Activated CD4-positive, alpha-beta T cell treated with anti-CD3 and anti-CD28 coated beads, Interleukin-2, amount 10 ng/mL, durations not matched to agents 7 days and 5 days (primary cell): ENCODE results near the gene MYO1E. TPM values are rescaled to one million over a fixed set of nuclear protein-coding genes. Genes with fewer than 3 reads are reported as not detected.

ENCODE experiments used
- CTCF ChIA-PET: fragments of 350-600 bp; sonication (Branson Sonifier 250); formaldehyde crosslinking; loops from one replicate; lab custom pipeline; 2021; ENCODE audit warnings: antibody characterized with exemption; lab: Charles Lee
- POLR2A ChIA-PET: fragments of 350-600 bp; sonication (Branson Sonifier 250); formaldehyde crosslinking; loops from one replicate; lab custom pipeline; 2021; ENCODE audit warnings: antibody characterized with exemption; lab: Charles Lee
- DNase-seq: peaks from one replicate; pipeline ENCODE4 v3.0.0-alpha.2; 2020
- H3K27ac Mint-ChIP-seq: one replicate; pipeline ENCODE4 v1.8.0; 2021; ENCODE audit warnings: mild to moderate bottlenecking, moderate library complexity, mixed read lengths
- H3K27me3 Mint-ChIP-seq: one replicate; pipeline ENCODE4 v1.8.0; 2021; ENCODE audit warnings: mixed read lengths
- H3K36me3 Mint-ChIP-seq: one replicate; pipeline ENCODE4 v1.8.0; 2021; ENCODE audit warnings: low read depth, mixed read lengths
- H3K4me1 Mint-ChIP-seq: one replicate; pipeline ENCODE4 v1.8.0; 2021; ENCODE audit warnings: mixed read lengths
- H3K4me3 Mint-ChIP-seq: one replicate; pipeline ENCODE4 v1.8.0; 2021; ENCODE audit warnings: mild to moderate bottlenecking, moderate library complexity, mixed read lengths
- H3K9me3 Mint-ChIP-seq: one replicate; pipeline ENCODE4 v1.8.0; 2021; ENCODE audit warnings: mixed read lengths
- total RNA-seq, 2 experiments: library from RNA; stranded (reverse); gene quantifications; one replicate each; pipeline ENCODE4 v1.2.3, GENCODE V29; 2021

The MYO1E gene
- total RNA-seq, 2 experiments from 2014 or later, result 12.9 to 14.0 TPM

DNA sequence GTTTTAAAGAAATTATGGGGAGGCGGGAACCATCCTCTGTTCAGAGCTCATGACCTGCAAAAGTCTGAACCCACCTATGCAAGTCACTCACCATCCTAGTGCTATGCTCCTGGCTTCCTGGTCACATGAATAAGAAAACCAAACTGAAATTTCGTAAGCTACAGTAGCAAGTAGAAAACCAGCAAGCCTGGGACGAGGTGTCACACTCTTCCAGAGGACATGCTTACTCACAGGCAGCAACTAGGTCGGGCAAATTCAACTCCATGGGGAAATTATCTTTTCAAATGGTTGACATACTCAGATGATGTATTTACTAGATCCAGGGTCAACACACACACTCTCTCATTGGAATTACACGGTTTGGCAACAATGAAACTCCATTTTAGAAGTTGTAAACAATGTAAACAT, 134.7 kb downstream of the MYO1E start:
- Mint-ChIP-seq H3K36me3 (no peaks in the 10 kb centered on the region), H3K27me3 (peaks cover 9% of the 10 kb centered on the region), H3K27ac (no peak overlapping the region), H3K4me1 (peaks cover 3% of the 10 kb centered on the region), H3K4me3 (no peak overlapping the region), H3K9me3 (no peaks in the 10 kb centered on the region)
- no peak for DNase-seq
- POLR2A ChIA-PET, result no interaction called here
- CTCF ChIA-PET, result interaction anchor here (1.2 kb wide), 1 partner anchor 252 kb away, joined by 3 read pairs; no protein-coding TSS in a partner anchor

DNA sequence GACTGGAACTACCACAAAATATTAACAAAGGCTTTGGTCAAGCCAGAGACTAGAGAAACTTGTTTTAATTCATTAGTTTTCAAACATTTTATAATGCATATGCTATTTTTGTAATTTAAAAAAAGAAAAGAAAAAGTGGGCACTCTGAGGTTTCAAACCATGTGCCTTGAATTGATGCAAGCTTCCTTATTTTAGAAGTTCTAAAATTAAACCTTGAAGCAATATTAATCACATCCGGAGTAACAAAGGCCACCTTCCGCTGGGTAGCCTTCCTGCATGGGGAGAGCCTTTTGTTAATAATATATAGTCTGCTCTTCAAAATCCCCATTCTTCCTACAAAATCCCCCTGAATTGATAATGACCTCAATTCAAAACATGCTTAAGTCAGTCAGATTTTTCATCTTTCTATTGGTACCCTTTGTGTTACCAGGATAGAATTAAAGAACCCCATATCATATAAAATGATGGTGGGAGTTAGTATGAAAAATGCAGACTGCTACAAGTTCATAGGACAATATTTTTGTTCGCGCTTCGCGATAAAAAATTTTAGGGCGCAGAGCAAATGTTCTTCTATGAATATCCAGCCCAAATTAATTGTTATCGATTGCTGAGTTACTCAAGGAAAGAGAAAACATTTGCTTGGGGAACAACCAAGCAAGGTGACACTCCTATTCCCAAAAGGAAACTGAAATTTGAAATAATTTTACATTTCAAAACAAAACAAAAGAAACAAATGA, 135.4 kb downstream of the MYO1E start:
- POLR2A ChIA-PET, result no interaction called here

DNA sequence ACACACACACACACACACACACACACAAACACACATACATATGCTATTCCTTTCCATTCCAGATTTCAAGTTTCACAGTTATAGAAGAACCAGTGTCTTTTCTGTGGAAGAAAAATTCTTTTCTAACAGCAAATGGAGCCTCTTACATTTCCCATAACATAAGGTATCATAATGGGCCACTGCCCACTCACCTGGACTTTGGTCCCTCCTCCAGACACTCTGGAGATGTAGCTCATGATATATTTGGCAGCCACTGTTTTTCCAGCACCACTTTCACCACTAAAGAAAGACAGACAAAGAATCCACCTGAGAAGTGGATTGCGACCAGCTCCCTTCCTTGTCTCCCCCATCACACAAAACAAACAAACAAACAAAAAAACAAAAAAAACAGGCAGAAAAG, 136.3 kb downstream of the MYO1E start:
- H3K36me3 Mint-ChIP-seq, result no peaks in the 10 kb centered on the region
- CTCF ChIA-PET, result interaction anchor here (0.6 kb wide), 1 partner anchor 277 kb away, joined by 4 read pairs; no protein-coding TSS in a partner anchor

More for the DNA sequence above, 135.4 kb downstream of the MYO1E start:
- CTCF ChIA-PET, result interaction anchor here (1.2 kb wide), 1 partner anchor 251 kb away, joined by 3 read pairs; no protein-coding TSS in a partner anchor
- Mint-ChIP-seq H3K9me3 (no peaks in the 10 kb centered on the region), H3K4me1 (peaks cover 3% of the 10 kb centered on the region), H3K4me3 (no peak overlapping the region), H3K27me3 (peaks cover 9% of the 10 kb centered on the region), H3K27ac (no peak overlapping the region), H3K36me3 (no peaks in the 10 kb centered on the region)
- no peak for DNase-seq

DNA sequence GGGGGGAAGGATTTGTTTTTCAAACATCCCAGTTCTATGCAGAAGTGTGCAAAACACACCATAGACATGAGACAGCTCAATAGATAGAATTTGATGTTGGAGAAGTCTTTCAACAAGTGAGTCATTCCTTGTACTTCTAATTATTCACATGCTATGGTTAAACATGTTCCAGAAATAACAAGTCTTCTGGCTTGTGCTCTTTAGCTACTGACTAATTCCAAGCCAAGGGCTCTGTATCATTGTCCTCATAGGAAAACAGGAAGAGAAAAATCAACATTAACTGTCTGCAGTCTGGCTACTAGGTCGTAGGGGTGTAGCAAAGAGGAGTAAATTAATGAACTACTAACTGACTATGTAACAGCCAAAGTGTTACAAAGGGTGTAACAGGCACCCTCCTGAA, 140.2 kb downstream of the MYO1E start:
- Mint-ChIP-seq H3K9me3 (no peaks in the 10 kb centered on the region), H3K4me3 (no peak overlapping the region), H3K27ac (no peak overlapping the region), H3K27me3 (peaks cover 9% of the 10 kb centered on the region), H3K36me3 (no peaks in the 10 kb centered on the region), H3K4me1 (peaks cover 3% of the 10 kb centered on the region)
- DNase-seq, result no peak
- ChIA-PET CTCF (interaction anchor here (0.6 kb wide), 1 partner anchor 1203 kb away, joined by 4 read pairs; no protein-coding TSS in a partner anchor), POLR2A (interaction anchor here (0.6 kb wide), 1 partner anchor 121 kb away, joined by 4 read pairs; no protein-coding TSS in a partner anchor)

More for the DNA sequence above, 136.3 kb downstream of the MYO1E start:
- Mint-ChIP-seq H3K27ac (no peak overlapping the region), H3K4me3 (no peak overlapping the region), H3K4me1 (peaks cover 3% of the 10 kb centered on the region), H3K9me3 (no peaks in the 10 kb centered on the region), H3K27me3 (peaks cover 9% of the 10 kb centered on the region)
- DNase-seq, result no peak
- POLR2A ChIA-PET, result no interaction called here

DNA sequence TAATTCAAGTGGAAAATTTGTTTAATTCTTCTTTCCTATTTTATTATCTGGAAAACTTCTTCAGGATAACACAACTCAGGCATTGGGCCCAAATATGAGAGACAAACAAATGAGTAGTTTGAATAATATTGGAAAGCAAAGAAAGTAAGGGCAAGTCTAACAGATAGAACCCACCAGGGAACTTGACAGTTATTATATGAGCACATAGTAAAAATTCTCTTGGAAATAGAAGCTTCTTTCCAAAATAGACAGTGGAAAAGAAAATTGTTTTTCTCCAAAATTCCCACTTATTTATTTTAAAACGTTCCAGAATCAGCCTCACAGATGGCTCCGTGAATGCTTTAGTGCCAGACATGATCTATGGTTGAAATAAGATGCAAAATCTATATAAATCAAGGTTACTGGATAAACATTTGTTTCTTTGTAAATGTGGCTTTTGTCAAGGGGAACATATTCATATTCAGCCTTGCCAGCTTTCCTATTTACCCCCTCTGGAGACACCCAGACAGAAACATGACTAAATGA, 142.1 kb downstream of the MYO1E start:
- no peak overlapping the region for H3K27ac Mint-ChIP-seq
- no peak overlapping the region for H3K4me3 Mint-ChIP-seq
- ChIA-PET POLR2A (no interaction called here), CTCF (interaction anchor here (0.8 kb wide), 1 partner anchor 298 kb away, joined by 3 read pairs; no protein-coding TSS in a partner anchor)
- no peaks in the 10 kb centered on the region for H3K36me3 Mint-ChIP-seq
- H3K27me3 Mint-ChIP-seq, result peaks cover 10% of the 10 kb centered on the region
- no peak for DNase-seq
- H3K4me1 Mint-ChIP-seq, result peaks cover 6% of the 10 kb centered on the region
- no peaks in the 10 kb centered on the region for H3K9me3 Mint-ChIP-seq

DNA sequence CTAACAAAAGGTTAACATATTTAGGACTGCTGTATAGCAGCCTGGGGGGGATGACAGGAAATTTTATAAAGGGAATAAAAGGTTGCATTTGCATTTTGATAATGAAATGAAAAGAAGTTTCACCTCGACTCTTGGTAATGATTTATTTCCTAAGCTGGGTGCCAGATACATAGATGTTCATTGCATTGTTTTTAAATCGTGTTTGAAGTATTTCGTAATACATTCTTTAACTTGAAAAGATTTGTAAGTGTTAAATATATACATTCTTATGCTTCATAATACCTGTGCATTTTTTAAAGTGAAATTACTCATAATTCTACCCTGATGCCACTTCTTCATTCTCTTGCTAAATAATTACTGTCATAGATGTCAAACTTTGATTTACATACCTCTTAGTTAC, 143.2 kb downstream of the MYO1E start:
- Mint-ChIP-seq H3K27me3 (peaks cover 14% of the 10 kb centered on the region), H3K9me3 (no peaks in the 10 kb centered on the region), H3K27ac (no peak overlapping the region), H3K36me3 (no peaks in the 10 kb centered on the region), H3K4me1 (peaks cover 6% of the 10 kb centered on the region), H3K4me3 (no peak overlapping the region)
- ChIA-PET CTCF (no interaction called here), POLR2A (no interaction called here)
- DNase-seq, result no peak

DNA sequence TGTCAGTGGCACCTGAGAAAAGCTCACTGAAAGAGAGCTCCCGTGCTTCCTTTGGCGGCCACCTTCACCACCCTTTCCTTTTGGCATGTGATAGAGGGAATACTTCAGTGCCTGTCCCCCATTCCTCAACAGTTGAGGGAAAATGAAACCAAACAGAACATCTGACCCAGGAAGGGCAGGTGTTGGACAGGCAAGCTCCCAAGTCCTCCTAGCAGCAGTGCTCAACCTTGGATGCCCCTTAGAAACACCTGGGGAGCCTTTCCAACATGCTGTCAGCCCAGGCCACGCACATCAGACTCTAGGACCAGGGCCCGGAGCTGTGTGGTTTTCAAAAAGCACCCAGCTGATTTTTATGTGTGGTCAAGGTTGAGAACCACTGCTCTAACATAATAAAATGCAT, 143.7 kb downstream of the MYO1E start:
- ChIA-PET POLR2A (no interaction called here), CTCF (no interaction called here)
- no peak for DNase-seq
- Mint-ChIP-seq H3K36me3 (no peaks in the 10 kb centered on the region), H3K9me3 (no peaks in the 10 kb centered on the region), H3K27ac (no peak overlapping the region), H3K4me1 (peaks cover 6% of the 10 kb centered on the region), H3K4me3 (no peak overlapping the region), H3K27me3 (peaks cover 11% of the 10 kb centered on the region)

DNA sequence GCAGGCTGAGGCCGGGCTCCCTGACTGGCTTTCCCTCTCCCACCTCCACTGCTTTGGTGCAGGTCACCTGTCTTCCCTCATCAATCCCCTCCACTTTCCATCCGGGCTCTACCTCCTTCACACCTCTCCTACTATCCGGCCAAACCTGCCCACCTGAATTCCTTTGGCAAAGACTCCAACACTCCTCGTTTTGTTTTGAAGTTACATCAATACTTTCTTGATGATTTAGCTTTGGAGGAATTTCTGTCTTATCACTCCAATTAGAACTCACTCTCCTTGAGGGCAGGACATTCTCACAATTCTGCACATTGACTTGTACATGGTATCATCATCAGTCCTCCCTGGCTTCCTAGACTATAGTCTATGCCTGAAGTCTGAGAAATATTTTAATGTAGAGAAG, 145.7 kb downstream of the MYO1E start:
- H3K9me3 Mint-ChIP-seq, result no peaks in the 10 kb centered on the region
- H3K36me3 Mint-ChIP-seq, result no peaks in the 10 kb centered on the region
- no peak overlapping the region for H3K4me3 Mint-ChIP-seq
- H3K4me1 Mint-ChIP-seq, result peaks cover 6% of the 10 kb centered on the region
- POLR2A ChIA-PET, result no interaction called here
- H3K27me3 Mint-ChIP-seq, result peaks cover 10% of the 10 kb centered on the region
- no peak for DNase-seq
- H3K27ac Mint-ChIP-seq, result no peak overlapping the region
- CTCF ChIA-PET, result interaction anchor here (1.0 kb wide), 1 partner anchor 134 kb away, joined by 3 read pairs; no protein-coding TSS in a partner anchor

DNA sequence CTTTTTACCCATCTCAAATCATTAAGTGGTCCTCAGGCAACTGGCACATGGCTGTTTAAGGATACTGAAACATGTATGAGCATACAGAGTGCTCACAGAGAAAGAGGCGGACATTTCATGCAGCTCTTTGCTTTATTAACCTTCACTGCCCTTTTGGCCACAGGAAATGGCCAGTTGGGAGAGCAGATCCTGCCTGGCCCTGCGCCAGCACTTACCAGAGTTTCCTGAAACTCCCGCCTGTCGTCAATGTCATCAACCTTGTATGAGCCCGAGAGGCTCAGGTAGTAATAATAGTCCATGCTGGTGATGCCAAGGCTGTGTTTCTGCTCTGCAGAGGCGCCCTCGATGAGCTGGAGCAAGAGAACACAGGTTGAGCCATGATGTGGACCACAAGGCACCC, 148.2 kb downstream of the MYO1E start:
- POLR2A ChIA-PET, result no interaction called here
- Mint-ChIP-seq H3K36me3 (no peaks in the 10 kb centered on the region), H3K27me3 (peaks cover 10% of the 10 kb centered on the region), H3K27ac (no peak overlapping the region), H3K4me3 (no peak overlapping the region), H3K4me1 (peaks cover 6% of the 10 kb centered on the region), H3K9me3 (no peaks in the 10 kb centered on the region)
- CTCF ChIA-PET, result interaction anchor here (0.9 to 1.6 kb wide), 2 partner anchors 10 to 23 kb away, joined by 3 to 5 read pairs; no protein-coding TSS in a partner anchor
- DNase-seq, result no peak

DNA sequence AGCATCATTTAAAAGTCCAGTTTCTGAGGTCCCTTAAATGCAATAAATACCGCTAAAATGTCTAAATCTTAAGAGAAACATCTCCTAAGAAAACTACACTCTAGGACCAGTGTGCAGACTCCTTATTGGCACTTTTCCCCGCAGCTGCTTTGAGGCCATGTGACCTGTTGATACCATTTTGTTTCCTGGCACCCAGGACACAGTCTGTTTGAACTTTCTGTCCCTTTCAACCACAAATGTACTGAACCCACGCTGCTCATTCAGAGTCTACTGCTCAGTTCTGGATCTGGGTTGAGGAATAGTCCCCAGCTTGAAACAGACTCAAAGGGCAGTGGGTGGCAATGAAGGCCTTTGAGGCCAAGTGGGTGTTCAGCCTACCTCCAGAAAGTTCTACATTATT, 148.9 kb downstream of the MYO1E start:
- no peak for DNase-seq
- no peak overlapping the region for H3K27ac Mint-ChIP-seq
- POLR2A ChIA-PET, result no interaction called here
- peaks cover 10% of the 10 kb centered on the region for H3K27me3 Mint-ChIP-seq
- H3K4me3 Mint-ChIP-seq, result no peak overlapping the region
- no peaks in the 10 kb centered on the region for H3K9me3 Mint-ChIP-seq
- H3K36me3 Mint-ChIP-seq, result no peaks in the 10 kb centered on the region
- CTCF ChIA-PET, result interaction anchor here (1.6 kb wide), 1 partner anchor 24 kb away, joined by 5 read pairs; no protein-coding TSS in a partner anchor
- H3K4me1 Mint-ChIP-seq, result peaks cover 6% of the 10 kb centered on the region

DNA sequence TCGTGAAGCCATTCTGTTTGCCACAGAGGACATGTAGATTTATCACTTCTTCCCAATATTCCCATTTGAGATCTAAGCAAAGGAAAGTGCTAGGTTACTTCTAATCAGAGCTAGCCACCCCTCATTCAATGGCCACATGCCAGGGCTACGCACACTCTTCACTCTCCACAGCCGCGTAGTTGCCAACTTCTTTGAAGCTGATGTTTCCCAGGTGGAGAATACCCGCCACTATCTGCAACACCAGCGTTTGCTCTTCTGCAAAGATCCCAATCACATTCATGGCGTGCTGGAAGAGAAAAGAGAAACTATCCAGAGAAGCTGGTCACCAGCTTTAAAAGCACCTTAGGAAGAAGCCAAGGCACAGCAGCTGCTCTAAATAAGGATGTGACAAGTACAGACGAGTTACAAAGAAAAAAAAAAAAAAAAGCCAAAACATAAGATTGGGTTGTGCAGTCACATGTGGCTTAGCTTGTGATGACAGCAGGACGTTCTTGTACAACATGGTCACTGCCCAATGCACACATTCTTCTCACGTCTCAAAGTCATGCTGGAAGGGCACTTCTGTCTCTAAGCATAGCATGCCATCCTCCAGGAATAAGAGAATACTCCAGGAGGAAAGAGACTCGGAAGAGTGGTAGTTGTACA, 149.6 kb downstream of the MYO1E start:
- H3K4me1 Mint-ChIP-seq, result peaks cover 6% of the 10 kb centered on the region
- H3K36me3 Mint-ChIP-seq, result no peaks in the 10 kb centered on the region
- no peak overlapping the region for H3K27ac Mint-ChIP-seq
- POLR2A ChIA-PET, result no interaction called here
- peaks cover 10% of the 10 kb centered on the region for H3K27me3 Mint-ChIP-seq
- CTCF ChIA-PET, result interaction anchor here (0.6 kb wide), 1 partner anchor 800 kb away, joined by 3 read pairs; no protein-coding TSS in a partner anchor
- no peaks in the 10 kb centered on the region for H3K9me3 Mint-ChIP-seq
- DNase-seq, result no peak
- no peak overlapping the region for H3K4me3 Mint-ChIP-seq

DNA sequence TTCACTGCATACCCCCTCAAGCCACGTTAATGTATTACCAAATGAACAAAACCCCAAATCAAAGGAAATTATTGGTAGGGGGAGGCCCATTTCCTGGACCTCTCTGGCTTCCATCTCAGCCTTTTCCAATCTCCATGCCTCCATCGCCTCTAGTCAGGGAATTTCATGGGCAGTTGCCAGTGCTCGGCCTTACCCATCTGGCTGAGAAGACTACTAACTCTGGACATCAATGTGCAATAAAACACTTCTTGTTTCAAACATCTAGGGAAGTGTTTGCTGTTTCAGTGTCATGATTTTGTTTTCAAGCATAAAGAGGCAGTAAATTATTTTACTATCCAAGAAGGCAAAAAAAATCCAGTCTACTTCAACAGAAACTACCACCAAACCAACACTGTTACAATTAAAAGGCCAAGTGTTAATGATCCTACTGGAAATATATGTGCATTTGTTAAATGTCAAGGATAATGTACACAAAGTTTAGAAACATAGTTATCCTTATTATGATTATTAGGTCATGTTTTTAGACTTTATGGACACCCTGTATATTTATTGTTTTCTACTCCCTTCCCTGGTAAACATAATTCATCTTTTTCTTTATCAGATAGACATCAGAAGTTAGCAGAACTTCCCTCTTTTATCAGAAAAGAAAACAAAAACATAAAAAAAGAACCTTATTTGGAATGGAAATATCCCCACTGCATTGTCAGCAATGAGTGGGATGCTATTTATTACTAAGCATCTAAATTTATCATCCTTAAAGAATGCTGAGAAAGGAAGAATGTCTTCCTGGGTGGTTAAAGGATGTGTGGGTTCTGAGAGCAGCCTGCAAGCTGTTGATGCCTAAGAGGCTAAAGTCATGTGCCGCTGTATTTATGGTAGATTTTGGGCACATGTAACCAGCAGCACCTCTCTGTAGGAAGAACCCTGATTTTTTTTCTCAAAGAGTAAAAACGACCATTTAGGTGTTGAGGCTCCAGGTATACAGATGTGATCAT, 150.9 kb downstream of the MYO1E start:
- no peaks in the 10 kb centered on the region for H3K9me3 Mint-ChIP-seq
- no peak overlapping the region for H3K4me3 Mint-ChIP-seq
- peaks cover 4% of the 10 kb centered on the region for H3K27me3 Mint-ChIP-seq
- H3K36me3 Mint-ChIP-seq, result no peaks in the 10 kb centered on the region
- H3K4me1 Mint-ChIP-seq, result no peaks in the 10 kb centered on the region
- CTCF ChIA-PET, result interaction anchor here (0.5 kb wide), 1 partner anchor 58 kb away, joined by 3 read pairs; no protein-coding TSS in a partner anchor
- no peak overlapping the region for H3K27ac Mint-ChIP-seq
- no peak for DNase-seq
- POLR2A ChIA-PET, result no interaction called here
